Naive thymus-derived CD4-positive, alpha-beta T cell (primary cell): ENCODE results near the gene CLEC6A. TPM values are rescaled to one million over a fixed set of nuclear protein-coding genes. Genes with fewer than 3 reads are reported as not detected.

Source experiments
- ATAC-seq: fragments of 150-1000 bp; cut with Tn5 transposase; 2 replicates; pipeline ENCODE4 v1.10.0; 2021; ENCODE audit warnings: mild to moderate bottlenecking, moderate library complexity
- CTCF ChIA-PET: fragments of 350-600 bp; sonication (Branson Sonifier 250); formaldehyde crosslinking; loops from one replicate; lab custom pipeline; 2021; ENCODE audit warnings: antibody characterized with exemption; lab: Charles Lee
- POLR2A ChIA-PET: fragments of 350-600 bp; sonication (Branson Sonifier 250); formaldehyde crosslinking; loops from one replicate; lab custom pipeline; 2021; ENCODE audit warnings: antibody characterized with exemption, inconsistent platforms; lab: Charles Lee
- DNase-seq, 9 donors: peaks; one replicate each; pipeline versions ENCODE4 v3.0.0 to v3.0.0-alpha.2; 2020 to 2022; ENCODE audit warnings: mixed read lengths in 1 of 9
- H3K27ac ChIP-seq: one replicate; pipeline ENCODE4 v1.7.0; 2013; ENCODE audit warnings: mild to moderate bottlenecking, low read depth, low read length, moderate library complexity
- H3K27me3 ChIP-seq, 2 donors: one replicate each; pipeline ENCODE4 v1.7.0; 2013; ENCODE audit warnings: low read length in 2 of 2, mild to moderate bottlenecking in 2 of 2, moderate library complexity in 2 of 2; ENCODE audit not compliant: control insufficient read depth in 2 of 2, insufficient read depth in 2 of 2
- H3K36me3 ChIP-seq, 3 experiments: 1 replicate in 2 of 3; 2 replicates in 1 of 3; pipeline ENCODE4 v1.7.0; 2013; ENCODE audit warnings: low read length in 3 of 3, mild to moderate bottlenecking in 3 of 3, moderate library complexity in 1 of 3; ENCODE audit not compliant: insufficient read depth in 3 of 3, control insufficient read depth in 2 of 3
- H3K4me1 ChIP-seq, 2 donors: one replicate each; pipeline ENCODE4 v1.7.0; 2013; ENCODE audit warnings: low read length in 2 of 2, mild to moderate bottlenecking in 2 of 2, moderate library complexity in 1 of 2; ENCODE audit not compliant: control insufficient read depth in 2 of 2, insufficient read depth in 2 of 2
- H3K4me3 ChIP-seq: 2 replicates; pipeline ENCODE4 v1.7.0; 2013; ENCODE audit warnings: mild to moderate bottlenecking, low read length
- H3K9me3 ChIP-seq, 3 experiments: 1 replicate in 2 of 3; 2 replicates in 1 of 3; pipeline ENCODE4 v1.7.0; 2013; ENCODE audit warnings: low read length in 3 of 3; ENCODE audit not compliant: control insufficient read depth in 2 of 3
- H3K27ac Mint-ChIP-seq, 9 donors: one replicate each; pipeline ENCODE4 v1.8.0; 2020 to 2022; ENCODE audit warnings: mixed read lengths in 9 of 9, mild to moderate bottlenecking in 8 of 9, moderate library complexity in 5 of 9, inconsistent platforms in 2 of 9
- H3K27me3 Mint-ChIP-seq, 5 donors: one replicate each; pipeline ENCODE4 v1.8.0; 2021 to 2022; ENCODE audit warnings: mixed read lengths in 5 of 5, mild to moderate bottlenecking in 1 of 5
- H3K36me3 Mint-ChIP-seq, 5 donors: one replicate each; pipeline ENCODE4 v1.8.0; 2020 to 2022; ENCODE audit warnings: mixed read lengths in 5 of 5, mild to moderate bottlenecking in 3 of 5, inconsistent platforms in 1 of 5
- H3K4me1 Mint-ChIP-seq, 7 donors: one replicate each; pipeline ENCODE4 v1.8.0; 2020 to 2022; ENCODE audit warnings: mixed read lengths in 7 of 7, mild to moderate bottlenecking in 3 of 7, inconsistent platforms in 1 of 7
- H3K4me3 Mint-ChIP-seq, 10 donors: one replicate each; pipeline ENCODE4 v1.8.0; 2020 to 2022; ENCODE audit warnings: mild to moderate bottlenecking in 10 of 10, mixed read lengths in 10 of 10, moderate library complexity in 6 of 10, inconsistent platforms in 2 of 10
- H3K9me3 Mint-ChIP-seq, 11 donors: one replicate each; pipeline ENCODE4 v1.8.0; 2020 to 2022; ENCODE audit warnings: mixed read lengths in 11 of 11, mild to moderate bottlenecking in 4 of 11, inconsistent platforms in 1 of 11, moderate library complexity in 1 of 11
- intact Hi-C, 2 donors: fragments of 100-400 bp; cut with micrococcal nuclease; formaldehyde crosslinking; loops; one replicate each; pipeline ENCODE4 v1.15.1; 2023
- polyA plus RNA-seq, 2 donors: library from polyadenylated mRNA; unstranded; fragments of 300-500 nt; fragmentation: Illumina TruSeq; gene quantifications; one replicate each; pipeline ENCODE4 v1.2.3, GENCODE V29; 2021
- total RNA-seq, 6 experiments: library from RNA in 5 of 6; stranded (reverse) in 5 of 6; gene quantifications; 1 replicate in 5 of 6; 2 replicates in 1 of 6; pipeline ENCODE4 v1.2.3 and lab custom pipeline; 2021 to 2026

CLEC6A gene
- total and polyA plus RNA-seq, 7 experiments from 2014 or later = 0.34 to 0.51 TPM; not detected in 5

- no peak for ATAC-seq
- Mint-ChIP-seq H3K4me3 (no peak overlapping the region), H3K27ac (no peak overlapping the region), H3K9me3 (no peaks in the 10 kb centered on the region), H3K36me3 (no peaks in the 10 kb centered on the region), H3K4me1 (peaks cover 0 to 2% (median 0%) of the 10 kb centered on the region in 7 donors), H3K27me3 (peaks cover 0 to 43% (median 10%) of the 10 kb centered on the region in 5 donors)
- Histone ChIP-seq H3K36me3 (no peaks in the 10 kb centered on the region), H3K27ac (no peak overlapping the region), H3K9me3 (no peaks in the 10 kb centered on the region), H3K4me3 (no peak overlapping the region), H3K4me1 (no peaks in the 10 kb centered on the region), H3K27me3 (no peaks in the 10 kb centered on the region)
- CTCF ChIA-PET = no interaction called here
- no peak for DNase-seq
- intact Hi-C loops = no loop called here
- POLR2A ChIA-PET = no interaction called here
These were observed 52.5 kb downstream of the CLEC6A start for GRCh38 chr12:8508223-8508622.

GRCh38 chr12:8508910-8509841 is 53.4 kb downstream of the CLEC6A start:
- H3K27ac Mint-ChIP-seq = no peak overlapping the region
- ChIA-PET POLR2A (no interaction called here), CTCF (no interaction called here)
- Histone ChIP-seq H3K27ac (no peak overlapping the region), H3K4me3 (no peak overlapping the region), H3K36me3 (no peaks in the 10 kb centered on the region), H3K27me3 (no peaks in the 10 kb centered on the region), H3K9me3 (no peaks in the 10 kb centered on the region), H3K4me1 (no peaks in the 10 kb centered on the region)
- H3K27me3 Mint-ChIP-seq = peaks cover 6 to 45% (median 15%) of the 10 kb centered on the region in 5 donors
- intact Hi-C loops = no loop called here
- no peaks in the 10 kb centered on the region for H3K36me3 Mint-ChIP-seq
- H3K4me1 Mint-ChIP-seq = peaks cover 0 to 8% (median 0%) of the 10 kb centered on the region in 7 donors
- no peak for DNase-seq
- ATAC-seq = no peak
- no peaks in the 10 kb centered on the region for H3K9me3 Mint-ChIP-seq
- H3K4me3 Mint-ChIP-seq = no peak overlapping the region

GRCh38 chr12:8513256-8513655 is 57.5 kb downstream of the CLEC6A start, which contains the start of gene CLEC4D:
Gene CLEC4D (plus strand): TSS chr12:8513503. CDS start chr12:8513733, 230 bp downstream.
- intact Hi-C loops = no loop called here
- Histone ChIP-seq H3K4me3 (no peak within 1 kb of the TSS), H3K27ac (no peak within 1 kb of the TSS), H3K36me3 (no peaks in the 10 kb centered on the region), H3K9me3 (no peaks in the 10 kb centered on the region), H3K4me1 (no peaks in the 10 kb centered on the region), H3K27me3 (peaks cover 0 to 3% of the 10 kb centered on the region in 2 donors)
- POLR2A ChIA-PET = no interaction called here
- H3K27me3 Mint-ChIP-seq = peaks cover 20 to 33% (median 23%) of the 10 kb centered on the region in 5 donors
- CTCF ChIA-PET = no interaction called here
- no peak for ATAC-seq
- no peaks in the 10 kb centered on the region for H3K36me3 Mint-ChIP-seq
- no peak within 1 kb of the TSS for H3K27ac Mint-ChIP-seq
- no peak within 1 kb of the TSS for H3K4me3 Mint-ChIP-seq
- H3K4me1 Mint-ChIP-seq = peaks cover 0 to 8% (median 0%) of the 10 kb centered on the region in 7 donors
- no peak for DNase-seq
- H3K9me3 Mint-ChIP-seq = no peaks in the 10 kb centered on the region

- Histone ChIP-seq H3K27me3 (peaks cover 0 to 3% of the 10 kb centered on the region in 2 donors), H3K4me1 (no peaks in the 10 kb centered on the region), H3K36me3 (no peaks in the 10 kb centered on the region), H3K4me3 (no peak overlapping the region), H3K9me3 (no peaks in the 10 kb centered on the region), H3K27ac (no peak overlapping the region)
- ChIA-PET CTCF (no interaction called here), POLR2A (no interaction called here)
- Mint-ChIP-seq H3K4me3 (no peak overlapping the region), H3K36me3 (no peaks in the 10 kb centered on the region), H3K27ac (no peak overlapping the region), H3K4me1 (peaks cover 0 to 8% (median 0%) of the 10 kb centered on the region in 7 donors), H3K9me3 (peaks cover 0 to 3% (median 0%) of the 10 kb centered on the region in 11 donors), H3K27me3 (peaks cover 19 to 42% (median 30%) of the 10 kb centered on the region in 5 donors)
- ATAC-seq (no peak), DNase-seq (no peak)
- intact Hi-C loops = no loop called here
These were observed 62.2 kb downstream of the CLEC6A start for GRCh38 chr12:8517971-8518370.

GRCh38 chr12:8519171-8519570 is 63.4 kb downstream of the CLEC6A start:
- Histone ChIP-seq H3K27ac (no peak overlapping the region), H3K36me3 (no peaks in the 10 kb centered on the region), H3K9me3 (no peaks in the 10 kb centered on the region), H3K27me3 (peaks cover 0 to 3% of the 10 kb centered on the region in 2 donors), H3K4me3 (no peak overlapping the region), H3K4me1 (no peaks in the 10 kb centered on the region)
- Mint-ChIP-seq H3K4me3 (no peak overlapping the region), H3K4me1 (no peaks in the 10 kb centered on the region), H3K27me3 (peaks cover 15 to 40% (median 25%) of the 10 kb centered on the region in 5 donors), H3K9me3 (peaks cover 0 to 5% (median under 1%) of the 10 kb centered on the region in 11 donors), H3K27ac (no peak overlapping the region), H3K36me3 (peaks cover 0 to 1% (median 0%) of the 10 kb centered on the region in 5 donors)
- DNase-seq (no peak), ATAC-seq (no peak)
- ChIA-PET POLR2A (no interaction called here), CTCF (no interaction called here)
- intact Hi-C loops = no loop called here

GRCh38 chr12:8527250-8528130 is 71.7 kb downstream of the CLEC6A start:
- Histone ChIP-seq H3K9me3 (no peaks in the 10 kb centered on the region), H3K27me3 (peaks cover 0 to 2% of the 10 kb centered on the region in 2 donors), H3K4me1 (no peaks in the 10 kb centered on the region), H3K4me3 (no peak overlapping the region), H3K27ac (no peak overlapping the region), H3K36me3 (no peaks in the 10 kb centered on the region)
- H3K27me3 Mint-ChIP-seq = peaks cover 28 to 45% (median 33%) of the 10 kb centered on the region in 5 donors
- intact Hi-C loops = no loop called here
- POLR2A ChIA-PET = no interaction called here
- H3K4me1 Mint-ChIP-seq = no peaks in the 10 kb centered on the region
- peaks cover 0 to 24% (median 7%) of the 10 kb centered on the region in 11 donors for H3K9me3 Mint-ChIP-seq
- DNase-seq (no peak), ATAC-seq (no peak)
- CTCF ChIA-PET = no interaction called here
- no peak overlapping the region for H3K4me3 Mint-ChIP-seq
- H3K27ac Mint-ChIP-seq = no peak overlapping the region
- H3K36me3 Mint-ChIP-seq = peaks cover 0 to 8% (median 0%) of the 10 kb centered on the region in 5 donors
